GM21447 (cell line): ENCODE results near the gene RAB11FIP2.

Experiments
- ATAC-seq: cut with Tn5 transposase; IDR thresholded peaks from one replicate; pipeline ENCODE4 v1.9.1; 2021; ENCODE audit not compliant: unreplicated experiment

The RAB11FIP2 gene

DNA sequence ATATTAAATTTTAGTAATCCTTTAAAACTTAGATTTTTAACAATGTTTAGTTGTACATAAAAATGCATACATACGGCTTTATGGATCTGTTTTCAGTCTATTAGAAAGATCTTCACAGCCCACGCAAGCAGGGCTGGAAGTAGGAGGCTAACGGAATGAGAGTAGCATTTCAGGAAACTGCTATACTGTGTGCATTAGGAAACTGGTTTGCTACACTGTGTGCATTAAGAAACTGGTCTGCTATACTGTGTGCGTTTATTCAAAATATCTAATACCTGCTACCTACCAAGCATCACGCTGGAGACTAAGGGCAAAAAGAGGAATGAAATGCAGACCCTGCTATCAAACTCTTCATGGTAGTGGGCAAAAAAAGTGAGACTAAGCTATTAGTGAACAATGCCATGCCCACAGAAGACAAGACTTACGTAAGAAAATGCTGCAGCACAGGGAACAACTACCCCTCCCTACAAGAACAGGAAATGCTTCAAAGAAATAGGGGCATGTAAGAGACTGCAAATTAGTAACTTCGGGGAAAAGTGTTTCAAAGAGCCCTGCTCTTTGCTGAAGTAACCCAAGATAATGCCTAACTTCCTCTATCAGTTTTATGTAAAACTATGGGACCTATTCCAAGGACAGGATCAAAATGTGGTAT lies 11.3 kb downstream of the RAB11FIP2 start:
- no peak for ATAC-seq

DNA sequence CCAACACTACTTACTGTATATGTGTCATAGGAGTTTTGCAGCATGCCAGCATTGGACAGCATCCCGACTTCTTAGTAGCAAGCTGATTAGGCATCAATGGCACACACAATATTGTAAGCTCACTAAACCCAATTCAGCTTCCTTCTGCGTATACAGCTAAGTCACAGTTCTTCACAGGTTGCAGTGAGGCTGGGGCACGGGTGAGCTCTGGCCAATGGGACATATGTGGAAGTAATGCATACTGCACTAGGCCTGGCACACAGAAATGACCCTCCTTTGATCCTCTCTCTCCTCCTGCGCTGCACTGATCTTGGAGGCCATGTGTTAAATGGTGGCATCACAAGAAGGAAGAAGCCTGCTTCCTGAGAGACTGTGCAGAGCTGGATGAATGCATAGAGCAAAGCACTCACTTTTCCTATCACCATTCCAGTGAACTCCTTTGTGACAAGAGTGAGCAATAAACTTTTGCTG lies 11.9 kb downstream of the RAB11FIP2 start:
- ATAC-seq, result no peak

DNA sequence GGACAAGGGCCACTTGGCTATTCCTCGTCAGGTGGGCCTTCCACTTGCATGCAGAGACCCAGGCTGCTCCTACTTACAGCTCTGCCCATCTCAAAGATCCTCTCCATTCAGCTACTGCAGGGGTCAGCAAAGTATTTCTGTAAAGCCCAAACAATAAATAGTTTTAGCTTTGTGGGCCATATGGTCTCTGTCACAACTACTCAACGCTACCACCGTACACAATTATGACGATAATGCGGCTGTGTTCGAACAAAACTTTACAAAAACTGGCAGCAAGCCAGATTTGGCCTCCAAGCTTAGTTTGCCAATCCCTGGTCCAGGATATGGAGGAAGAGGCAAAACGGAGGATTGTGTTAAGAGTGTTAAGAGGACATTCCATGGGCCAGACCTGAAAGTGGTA lies 12.8 kb downstream of the RAB11FIP2 start:
- ATAC-seq, result no peak

DNA sequence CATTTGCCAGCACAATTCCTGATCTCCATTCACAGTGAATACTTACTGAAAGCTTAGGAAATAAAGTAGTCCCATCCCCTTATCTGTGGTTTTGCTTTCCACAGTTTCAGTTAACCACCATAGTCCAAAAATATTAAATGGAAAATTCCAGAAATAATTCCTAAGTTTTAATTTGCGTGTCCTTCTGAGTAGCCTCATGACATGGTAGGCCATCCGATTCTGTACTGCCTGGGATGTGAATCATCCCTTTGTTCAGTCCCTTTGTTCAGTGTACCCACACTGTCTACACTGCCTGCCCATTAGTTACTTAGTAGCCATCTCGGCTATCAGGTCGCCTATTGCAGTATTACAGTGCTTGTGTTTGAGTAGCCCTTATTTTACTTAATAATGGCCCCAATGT lies 14.2 kb downstream of the RAB11FIP2 start:
- ATAC-seq, result no peak

DNA sequence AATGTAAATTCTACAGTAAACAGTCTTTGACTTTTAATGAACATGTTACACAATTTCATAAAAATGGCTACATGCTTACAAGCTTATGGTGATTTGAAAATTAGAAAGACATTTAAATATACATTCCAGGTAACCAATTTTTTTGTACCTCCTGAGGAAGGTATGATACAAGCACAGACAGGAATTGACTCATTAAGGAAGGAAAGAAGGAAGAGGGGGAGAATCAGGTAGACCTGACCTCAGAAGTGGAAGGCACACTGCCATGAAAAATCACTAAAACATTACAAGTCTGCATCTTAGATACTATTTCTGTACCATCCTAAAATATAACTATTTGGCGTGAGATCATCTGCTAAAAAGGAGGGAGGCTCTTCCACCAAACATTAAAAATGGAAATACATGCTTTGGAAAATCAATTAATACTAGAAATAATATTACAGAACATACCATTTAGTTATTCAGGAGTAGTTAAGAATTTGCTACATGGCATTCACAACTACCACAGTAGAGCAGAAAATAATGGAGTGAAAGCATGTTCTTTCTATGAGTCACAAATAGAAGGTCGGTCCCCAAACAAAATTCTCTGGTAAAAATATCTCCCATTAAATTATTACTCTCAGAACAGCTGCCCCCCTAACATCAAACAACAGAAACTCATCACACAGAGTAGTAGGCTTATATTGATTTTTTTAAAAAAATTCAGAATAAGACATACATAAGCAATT lies 15.2 kb downstream of the RAB11FIP2 start:
- ATAC-seq, result no peak

DNA sequence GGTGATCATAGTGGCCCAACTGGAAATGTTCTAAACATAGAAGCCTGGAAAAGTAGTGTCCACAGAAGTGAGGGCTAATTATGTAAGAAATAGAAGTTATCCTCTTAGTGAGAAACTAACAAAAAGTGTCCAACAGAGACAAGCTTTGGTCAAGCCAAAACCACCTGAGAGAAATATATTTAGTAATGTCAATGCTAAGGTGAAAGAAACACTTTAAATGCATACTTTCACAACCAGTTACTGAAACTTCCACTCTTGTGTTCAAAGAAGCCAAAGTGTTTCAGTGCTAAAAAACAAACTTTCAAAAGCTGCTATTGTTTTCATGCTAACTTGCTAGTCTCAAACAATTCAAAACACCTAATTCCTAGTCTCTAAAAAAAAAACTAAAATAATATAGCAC lies 18.1 kb downstream of the RAB11FIP2 start:
- peak; percentile 98 for ATAC-seq

DNA sequence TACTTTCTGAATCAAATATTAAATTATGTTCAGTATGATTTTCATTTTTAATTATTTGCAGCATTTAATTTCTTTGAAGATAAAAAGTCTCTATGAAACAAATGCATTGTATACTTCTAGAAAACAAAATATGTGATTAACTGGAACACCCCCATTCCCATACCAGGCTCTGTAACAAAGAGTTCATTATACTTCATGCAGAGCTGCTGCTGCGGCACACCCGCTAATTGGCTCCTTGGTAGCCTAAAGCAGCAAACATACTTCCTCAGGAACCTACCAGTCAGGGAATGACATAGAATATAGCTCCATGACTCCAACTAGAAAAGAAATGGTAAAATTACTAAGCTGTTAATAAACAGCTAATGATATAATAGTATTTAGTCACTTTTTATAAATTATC lies 19.3 kb downstream of the RAB11FIP2 start:
- ATAC-seq, result no peak

DNA sequence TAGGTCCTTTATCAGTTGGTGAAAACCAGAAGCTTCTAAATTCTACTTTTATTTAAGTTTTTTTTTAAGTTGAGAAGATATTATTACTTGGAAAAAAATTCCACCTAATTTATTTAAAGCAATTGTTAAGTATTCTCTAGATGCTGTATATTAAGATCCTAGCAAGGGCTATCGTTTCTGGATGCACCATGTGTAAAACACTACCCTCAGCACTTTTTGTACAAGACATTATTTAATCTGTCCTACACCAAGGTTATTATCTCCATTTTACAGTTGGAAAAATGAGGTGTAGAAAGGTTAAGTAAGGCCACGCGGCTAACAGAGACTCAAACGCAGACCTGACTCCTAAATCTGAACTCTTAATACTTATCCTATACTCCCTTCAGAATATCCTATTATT lies 19.8 kb downstream of the RAB11FIP2 start:
- no peak for ATAC-seq

DNA sequence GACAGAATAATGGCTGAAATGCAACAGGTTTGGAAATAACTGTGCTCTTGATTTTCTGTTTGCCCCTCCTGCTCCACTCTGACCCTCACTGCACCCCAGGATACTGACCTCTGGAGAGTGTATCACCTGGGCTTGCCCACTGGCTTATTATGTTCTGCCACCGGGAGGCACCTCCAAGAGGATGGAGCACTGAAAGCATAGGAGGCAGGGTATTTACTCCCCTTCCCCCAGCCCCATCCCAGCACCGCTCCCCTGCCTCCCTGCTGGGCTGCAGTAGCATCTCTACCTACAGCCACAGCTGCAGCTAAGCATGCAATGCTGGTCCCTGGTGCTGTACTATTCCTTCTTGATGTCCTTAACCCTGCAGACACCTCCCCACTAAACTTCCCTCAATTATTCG lies 26.4 kb downstream of the RAB11FIP2 start:
- ATAC-seq, result no peak

DNA sequence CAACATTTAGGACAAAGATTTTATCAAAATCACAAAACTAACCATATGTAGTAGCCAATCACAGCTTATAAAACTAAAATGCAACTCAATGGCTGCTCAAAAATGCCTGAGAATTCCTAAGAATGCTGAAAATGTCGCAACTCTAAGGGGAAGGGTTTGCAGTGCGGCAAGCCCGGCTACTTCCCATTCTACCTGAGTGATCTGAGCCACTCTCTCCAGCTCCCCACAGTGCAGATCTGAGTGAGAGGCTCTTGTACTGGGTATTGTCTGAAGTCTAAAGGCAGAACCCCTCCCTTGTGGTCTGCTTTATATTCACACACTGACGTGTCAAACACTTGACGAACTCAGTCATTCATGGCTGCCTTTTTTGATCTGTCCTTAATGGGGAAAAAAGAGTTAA lies 28.9 kb downstream of the RAB11FIP2 start:
- ATAC-seq, result no peak

DNA sequence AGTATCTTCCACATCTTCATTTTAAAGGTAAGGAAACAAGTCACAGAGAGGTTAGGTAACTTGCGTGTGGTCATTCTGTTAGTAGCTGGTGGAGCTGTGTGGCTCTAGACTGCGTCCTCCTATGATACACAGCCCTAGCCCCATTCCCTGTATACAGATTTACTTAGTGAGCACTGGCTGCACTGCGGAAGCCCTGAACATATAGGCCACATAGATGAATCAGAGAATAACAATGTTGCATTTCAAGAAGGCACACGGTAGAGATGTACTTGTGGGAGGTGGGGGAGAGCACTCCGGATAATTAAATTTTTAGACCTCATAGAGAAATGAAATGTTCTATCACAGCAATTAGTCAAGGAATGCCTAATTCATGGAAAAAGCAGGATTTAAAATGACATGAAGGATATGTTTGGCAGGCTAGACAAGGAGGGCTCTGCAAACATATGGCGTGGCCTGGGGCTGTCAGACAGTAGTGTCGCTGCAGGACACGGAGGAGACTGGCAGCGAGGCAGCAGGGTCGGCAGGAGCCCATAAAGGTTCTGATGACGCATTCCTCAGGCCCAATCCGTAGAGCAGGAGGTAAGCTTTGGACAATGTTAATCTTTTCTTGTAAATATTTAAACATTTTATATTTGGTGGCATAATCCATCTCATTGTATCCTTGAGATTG lies 29.5 kb downstream of the RAB11FIP2 start:
- ATAC-seq, result no peak

DNA sequence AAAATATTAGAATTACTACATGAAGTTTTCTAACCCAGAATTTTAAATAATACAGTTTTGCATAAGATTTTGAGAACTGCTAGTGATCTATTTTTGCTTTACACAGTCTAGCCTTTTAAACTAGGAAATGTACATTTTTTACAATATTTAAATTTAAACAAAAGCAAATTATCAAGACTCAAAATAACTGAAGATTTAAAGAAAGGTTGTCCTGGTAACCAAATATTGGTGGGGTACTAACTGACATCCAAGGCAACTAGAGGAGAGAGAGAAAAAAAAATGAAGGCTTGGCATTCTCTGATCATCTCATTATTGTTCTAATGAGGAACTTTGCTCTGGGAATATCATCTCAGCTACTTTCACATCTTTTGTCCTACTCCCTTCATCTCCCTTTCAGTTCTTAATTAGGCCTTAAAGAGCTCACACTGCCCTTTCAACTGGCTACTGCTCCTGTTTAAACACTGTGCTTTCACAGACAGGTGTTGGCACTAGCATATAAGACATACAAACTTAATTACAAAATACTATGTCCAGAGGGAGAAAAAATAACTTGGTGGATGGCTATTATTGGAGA lies 33.7 kb downstream of the RAB11FIP2 start:
- ATAC-seq, result no peak

DNA sequence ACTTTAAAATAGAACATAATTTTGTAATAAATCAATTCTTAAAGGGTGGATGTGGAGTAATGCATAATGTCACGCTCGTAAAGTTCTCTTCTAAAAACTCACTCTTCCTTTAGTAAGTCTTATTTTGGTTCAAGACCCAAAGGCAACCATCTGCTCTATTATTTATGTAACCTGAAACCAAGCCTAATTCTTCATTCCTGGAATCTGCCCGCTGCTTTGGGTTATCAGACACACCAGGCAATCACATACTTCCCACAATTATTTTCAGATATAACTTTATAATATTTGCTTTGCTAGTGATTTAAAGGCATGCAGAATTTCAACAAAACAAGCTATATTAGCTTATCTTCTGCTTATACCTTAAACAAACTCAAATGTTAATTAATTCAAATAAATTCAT lies 39.0 kb downstream of the RAB11FIP2 start:
- ATAC-seq, result no peak

DNA sequence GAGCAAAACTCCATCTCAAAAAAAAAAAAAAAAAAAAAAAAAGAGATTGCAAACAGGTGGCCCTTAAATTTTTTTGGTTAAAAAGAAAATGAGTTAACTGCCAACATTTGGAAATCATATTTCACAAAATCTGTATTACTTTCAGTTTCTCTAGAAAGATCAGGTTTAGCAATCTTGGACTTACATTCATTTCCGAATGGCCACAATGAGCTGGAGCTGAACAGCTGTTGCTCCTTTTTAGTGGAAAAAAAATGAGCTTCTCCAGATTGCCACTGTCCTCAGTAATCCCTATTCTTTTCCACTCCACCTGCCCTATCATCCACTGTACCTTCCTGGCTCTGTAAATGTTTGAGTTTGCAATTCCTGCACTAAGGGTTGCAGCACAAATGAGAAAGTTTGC lies 43.6 kb downstream of the RAB11FIP2 start:
- no peak for ATAC-seq

DNA sequence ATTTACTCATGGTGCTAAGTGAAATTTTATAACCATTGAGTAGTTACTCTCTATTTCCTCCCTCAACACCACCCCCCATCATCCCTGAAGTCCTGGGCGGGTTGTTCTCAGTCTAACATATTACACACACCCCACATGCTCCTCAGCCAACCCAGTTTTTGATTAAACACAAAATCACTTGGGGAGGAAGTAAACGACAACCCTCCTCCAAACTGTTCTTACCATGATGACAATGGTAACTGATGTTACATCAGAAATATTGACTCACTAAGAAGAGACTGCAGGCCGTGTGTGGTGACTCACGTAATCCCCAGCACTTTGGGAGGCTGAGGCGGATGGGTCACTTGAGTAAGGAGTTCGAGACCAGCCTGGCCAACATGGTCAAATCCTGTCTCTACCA lies 44.2 kb downstream of the RAB11FIP2 start:
- no peak for ATAC-seq

DNA sequence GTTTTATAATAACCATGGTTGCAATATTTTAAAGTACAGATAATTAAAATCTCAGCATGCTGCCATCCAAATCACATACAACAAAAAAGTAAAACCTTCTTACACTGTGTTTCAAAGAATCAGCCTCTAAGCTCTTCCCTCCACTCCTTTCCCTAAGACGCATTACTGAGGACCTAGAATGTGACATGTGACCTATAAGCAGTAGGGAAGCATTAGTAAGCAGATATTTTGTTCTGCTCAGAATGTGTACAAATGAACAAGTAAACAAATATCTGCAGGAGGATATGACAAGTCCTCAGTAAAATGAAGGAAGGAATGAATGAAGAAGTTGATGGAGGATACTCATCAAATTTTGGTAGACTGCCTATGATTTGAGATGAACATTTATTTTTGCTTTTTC lies 49.1 kb downstream of the RAB11FIP2 start:
- no peak for ATAC-seq

DNA sequence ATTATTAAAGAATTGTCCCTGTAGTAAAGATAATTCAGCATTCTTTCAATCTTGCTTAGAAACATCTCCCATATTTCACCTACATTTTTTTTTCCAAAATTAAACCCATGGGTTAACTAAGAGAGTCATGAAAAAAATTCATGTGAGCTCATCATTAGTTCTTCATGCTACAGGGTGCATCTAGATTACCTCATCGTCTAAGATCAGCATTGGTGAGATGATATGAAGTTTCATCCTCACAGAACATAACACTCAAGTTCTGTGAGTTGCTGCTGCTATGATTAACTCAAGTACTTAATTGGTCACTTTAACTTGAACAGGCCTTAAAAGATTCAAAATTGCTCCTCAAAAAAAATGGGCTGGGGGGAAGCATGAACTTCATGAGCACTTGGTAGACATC lies 50.0 kb downstream of the RAB11FIP2 start:
- ATAC-seq, result no peak

DNA sequence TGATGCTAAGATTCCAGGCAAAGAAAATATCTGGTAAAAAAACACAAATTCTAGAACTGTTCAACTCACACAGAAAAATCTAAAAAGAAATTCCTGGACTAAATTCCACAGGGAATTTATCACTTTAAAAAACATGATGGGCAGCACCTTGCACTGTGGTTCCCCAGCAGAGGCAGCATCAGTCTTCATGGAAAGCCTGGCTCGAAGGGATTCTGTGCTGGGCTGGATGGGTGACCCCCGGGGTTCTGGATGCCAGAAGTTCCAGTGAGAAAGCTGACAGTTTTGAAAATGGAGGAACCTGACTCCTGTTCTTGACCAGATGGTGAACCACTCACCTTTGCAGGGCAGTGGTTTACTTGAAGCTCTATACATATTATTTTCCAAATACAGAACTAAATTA lies 52.0 kb downstream of the RAB11FIP2 start:
- no peak for ATAC-seq

DNA sequence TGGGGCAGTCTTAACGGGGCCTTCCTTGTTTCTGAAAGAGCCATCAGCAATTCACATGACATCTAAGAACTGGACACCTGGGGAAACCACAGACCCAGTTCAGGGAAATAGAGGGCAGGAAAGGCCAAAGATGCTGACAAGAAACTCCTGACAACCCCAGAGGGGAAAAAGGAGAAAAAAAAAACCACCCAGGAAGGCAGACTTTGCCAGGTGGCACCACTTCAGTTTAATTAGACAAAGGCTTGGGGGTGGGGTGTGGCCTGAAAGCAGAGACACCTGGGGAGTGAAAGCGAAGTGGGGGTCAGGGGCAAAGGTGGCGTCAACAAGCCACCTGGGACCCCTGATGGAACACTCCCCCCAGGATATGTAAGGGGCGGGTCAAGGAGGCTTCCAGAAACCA lies 53.6 kb downstream of the RAB11FIP2 start:
- no peak for ATAC-seq

DNA sequence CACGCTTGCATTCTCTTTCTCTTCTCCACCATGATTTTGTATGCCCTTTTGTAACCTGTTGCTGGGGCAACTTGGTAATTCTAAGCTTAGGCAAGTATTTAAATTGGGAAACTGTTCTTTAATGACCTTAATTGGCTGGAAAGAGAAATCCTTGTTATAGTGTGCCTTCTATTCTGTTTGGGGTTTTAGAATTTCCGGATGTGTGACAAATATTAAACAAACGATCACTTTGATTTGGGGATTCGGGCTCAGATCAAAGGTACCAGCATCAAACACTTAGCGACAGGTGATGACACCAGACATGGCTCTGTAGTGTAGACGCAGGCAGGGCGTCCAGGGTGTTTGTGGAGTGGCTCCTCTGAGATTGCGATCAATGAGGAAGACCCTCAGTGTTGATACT lies 55.0 kb downstream of the RAB11FIP2 start:
- ATAC-seq, result no peak

DNA sequence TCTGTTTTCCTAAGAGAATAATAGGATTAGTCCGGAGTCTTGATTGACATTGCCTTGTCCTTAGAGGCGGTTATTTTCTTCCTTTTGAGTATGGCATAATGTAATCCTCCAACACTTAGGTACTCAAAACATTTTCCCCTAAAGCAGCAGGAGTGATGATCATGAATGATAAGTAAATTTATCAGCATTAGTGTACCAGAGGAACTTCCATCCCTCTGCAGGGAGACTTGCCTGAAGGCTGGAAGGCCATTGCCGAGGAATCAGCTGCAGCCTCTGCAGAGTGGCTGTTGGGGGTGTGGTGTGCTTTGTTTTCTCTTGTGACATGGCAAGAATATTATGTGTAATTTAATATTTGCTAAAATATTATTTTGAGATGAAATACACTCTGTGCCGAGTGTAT lies 56.8 kb downstream of the RAB11FIP2 start:
- ATAC-seq, result no peak

DNA sequence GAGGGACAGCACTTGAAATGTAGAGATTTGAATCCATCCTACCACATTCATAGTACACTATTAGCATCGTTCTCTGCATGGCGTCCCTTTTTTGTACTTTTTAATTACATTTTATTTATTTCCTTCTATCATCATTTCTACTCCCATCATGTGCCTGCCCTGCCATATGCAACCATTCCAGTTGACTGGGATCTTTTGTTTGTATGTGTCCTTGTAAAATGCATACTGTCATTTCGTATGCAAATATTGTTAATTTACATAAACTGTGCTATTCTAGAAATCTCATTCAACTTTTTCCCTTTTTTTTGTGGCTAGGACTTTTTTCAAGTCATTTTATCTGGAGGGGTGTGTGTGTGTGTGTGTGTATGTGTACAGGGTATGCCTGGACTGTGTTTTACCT lies 57.9 kb downstream of the RAB11FIP2 start:
- no peak for ATAC-seq
